C1 segment of cervical spinal cord (tissue), 14 donors: Measurements from ENCODE around the gene USP35.
A peak's percentile ranks its signal among the peaks of the same experiment; 100 is the strongest.

Experiments
- DNase-seq, 14 donors: peaks; one replicate each; lab custom pipeline; 2025; lab: John Stamatoyannopoulos, UW

USP35 gene

DNA sequence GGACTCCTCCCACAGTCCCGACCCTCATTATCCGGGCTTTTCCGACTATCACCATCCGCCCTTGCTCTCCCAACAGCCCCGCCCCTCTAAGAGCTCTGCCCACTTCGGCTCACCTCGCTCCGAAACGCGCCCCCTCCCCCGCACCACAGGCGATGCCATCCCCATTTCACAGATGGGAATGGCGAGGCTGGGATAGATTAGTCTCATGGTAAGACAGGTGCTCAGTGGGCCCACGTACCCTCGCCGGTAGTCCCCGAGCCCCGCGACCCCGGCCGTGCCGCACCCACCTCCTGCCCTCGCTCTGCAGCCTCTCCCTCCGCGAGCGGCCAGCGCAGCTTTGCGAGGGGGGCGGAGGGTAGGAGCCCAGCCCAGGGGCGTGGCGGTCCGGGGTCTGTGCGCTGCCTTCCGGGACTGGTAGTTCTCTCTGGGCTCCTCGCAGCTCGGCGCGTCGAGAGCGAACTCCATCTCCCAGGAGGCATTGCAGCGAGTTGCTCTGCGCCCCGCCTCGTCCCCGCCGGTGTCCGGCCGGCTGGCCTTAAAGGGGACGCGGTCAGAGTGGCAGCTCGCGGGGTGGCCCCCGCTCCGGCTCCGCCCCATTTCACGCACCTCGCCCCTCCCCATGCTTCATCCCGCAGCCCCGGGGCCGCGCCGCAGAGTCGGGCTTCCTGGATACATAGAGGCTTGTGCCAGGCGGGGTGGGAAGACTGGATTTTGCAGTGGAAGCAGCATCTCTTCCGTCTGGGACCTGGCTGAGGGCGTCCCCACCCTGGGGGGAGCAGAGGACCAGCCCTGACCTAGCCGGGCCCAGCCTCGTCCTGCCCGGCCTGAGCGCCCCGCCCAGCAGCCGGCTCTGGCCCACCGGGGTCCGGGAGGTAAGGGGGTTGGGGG, at the start of gene USP35, which contains the start of gene KCTD21:
USP35 (plus strand) TSS at position 634 of the 888 bp plus-strand sequence. CDS start 7,327 bp downstream, outside the sequence.
KCTD21 (minus strand) TSS at position 341 of the 888 bp plus-strand sequence. CDS start 14,072 bp downstream, outside the sequence.
- DNase-seq = peak; percentile 81 to 97 (median 93)

GRCh38 chr11:78139422-78140391, 49.0 kb upstream of the USP35 start, which contains the start of gene ALG8:
TSS of gene ALG8 (minus strand) at chr11:78139626. CDS start at chr11:78139588, 38 bp downstream.
- peak; percentile 53 to 96 (median 90) for DNase-seq

- no peak for DNase-seq
Measured at GRCh38 chr11:78140392-78141077, 48.2 kb upstream of the USP35 start.

DNA sequence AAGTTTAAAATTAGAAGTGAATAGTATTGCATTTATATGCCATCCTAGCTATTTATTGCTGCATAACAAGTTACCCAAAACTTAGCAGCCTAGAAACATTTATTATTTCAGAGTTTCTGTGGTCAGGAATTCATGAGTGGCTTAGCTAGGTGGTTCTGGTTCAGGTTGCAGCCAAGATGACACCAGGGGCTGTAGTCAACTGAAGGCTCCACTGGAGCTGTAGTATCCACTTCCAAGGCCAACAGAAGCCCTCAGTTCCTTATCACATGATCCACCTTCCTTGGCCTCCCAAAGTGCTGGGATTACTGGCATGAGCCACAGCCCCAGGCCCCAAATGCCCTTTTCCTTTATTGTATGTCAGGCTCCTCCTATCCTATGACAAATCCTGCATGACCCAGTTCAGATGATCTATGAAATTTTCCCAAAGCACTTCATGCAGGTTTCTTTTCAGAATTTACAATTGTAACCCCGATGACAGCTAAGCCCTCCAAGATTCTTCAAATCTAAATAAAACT, 43.2 kb upstream of the USP35 start:
- DNase-seq = no peak

DNA sequence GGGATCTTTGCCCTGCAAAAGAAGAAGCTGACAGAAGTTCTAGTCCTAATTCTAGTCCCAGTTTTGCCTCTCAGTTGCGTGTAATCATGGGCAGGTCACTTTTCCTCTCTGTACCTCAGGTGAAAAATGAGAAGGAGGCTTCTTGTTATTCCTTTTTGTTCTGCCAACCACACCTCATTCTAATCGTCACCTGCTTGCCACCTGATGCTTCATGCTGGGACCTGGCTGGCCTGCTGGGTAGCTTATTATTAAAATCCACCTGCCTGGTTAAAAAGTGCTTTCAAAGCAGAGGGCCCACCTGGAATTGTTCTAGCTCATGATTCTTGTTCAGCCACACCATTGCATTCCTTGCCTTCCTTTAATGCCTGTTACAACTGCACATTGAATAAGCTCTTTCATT, 40.9 kb upstream of the USP35 start:
- no peak for DNase-seq

DNA sequence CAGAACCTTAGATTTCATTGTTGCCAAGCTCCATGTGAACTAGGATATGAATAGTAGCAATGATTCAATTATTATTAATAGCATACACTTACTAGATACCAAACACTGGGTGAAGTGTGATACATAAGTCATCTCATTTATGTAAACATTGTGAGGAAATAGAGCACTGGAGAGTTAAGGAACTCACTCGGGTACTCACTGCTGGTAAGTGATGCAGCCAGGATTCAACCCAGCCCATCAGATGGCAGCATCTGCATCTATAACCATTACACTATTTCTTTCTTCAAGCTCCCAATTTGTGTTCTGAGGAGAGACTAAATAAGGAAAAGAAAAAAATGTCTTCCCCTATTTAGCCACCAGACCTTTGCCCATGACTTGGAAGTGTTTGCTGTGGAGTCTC, 39.1 kb upstream of the USP35 start:
- DNase-seq = no peak

DNA sequence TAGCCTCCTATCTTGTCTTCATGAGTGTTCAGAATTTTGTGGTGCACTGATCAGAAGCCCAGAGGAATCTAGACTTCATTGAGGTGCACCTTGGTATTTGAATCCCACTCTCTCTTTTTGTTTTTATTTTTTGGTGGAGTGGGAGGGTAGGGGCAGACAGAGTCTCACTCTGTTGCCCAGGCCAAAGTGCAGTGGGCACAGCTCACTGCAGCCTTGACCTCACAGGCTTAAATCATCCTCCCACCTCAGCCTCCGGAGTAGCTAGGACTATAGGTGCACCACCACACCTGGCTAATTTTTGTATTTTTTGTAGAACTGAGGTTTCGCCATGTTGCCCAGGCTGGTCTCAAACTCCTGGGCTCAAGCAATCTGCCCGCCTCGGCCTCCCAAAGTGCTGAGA, 38.4 kb upstream of the USP35 start:
- no peak for DNase-seq

DNA sequence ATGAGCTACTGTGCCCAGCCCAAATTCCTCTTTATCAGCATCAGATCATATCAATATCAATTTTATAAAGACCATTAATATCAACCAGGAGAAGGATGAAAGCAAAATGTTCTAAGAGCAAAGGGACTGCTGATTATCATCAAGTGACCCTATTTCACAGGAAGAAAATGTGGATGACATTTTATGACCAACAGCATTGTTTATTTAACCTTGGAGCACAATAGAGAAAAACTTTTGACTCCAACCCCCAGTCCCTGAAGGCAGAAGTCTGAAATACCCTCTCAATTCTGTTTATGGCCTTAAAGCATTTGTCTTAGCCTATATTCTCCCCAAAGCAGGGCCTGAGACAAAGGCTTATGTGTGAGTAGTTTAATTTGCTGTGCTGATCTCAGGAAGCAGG, 38.0 kb upstream of the USP35 start:
- no peak for DNase-seq

GRCh38 chr11:78151804-78152203, 36.9 kb upstream of the USP35 start:
- DNase-seq = no peak

GRCh38 chr11:78156127-78156844, 32.4 kb upstream of the USP35 start:
- no peak for DNase-seq

- peak in 2 of 14 donors; percentile 12 to 14 for DNase-seq
Measured at GRCh38 chr11:78158987-78159652, 29.6 kb upstream of the USP35 start.

DNA sequence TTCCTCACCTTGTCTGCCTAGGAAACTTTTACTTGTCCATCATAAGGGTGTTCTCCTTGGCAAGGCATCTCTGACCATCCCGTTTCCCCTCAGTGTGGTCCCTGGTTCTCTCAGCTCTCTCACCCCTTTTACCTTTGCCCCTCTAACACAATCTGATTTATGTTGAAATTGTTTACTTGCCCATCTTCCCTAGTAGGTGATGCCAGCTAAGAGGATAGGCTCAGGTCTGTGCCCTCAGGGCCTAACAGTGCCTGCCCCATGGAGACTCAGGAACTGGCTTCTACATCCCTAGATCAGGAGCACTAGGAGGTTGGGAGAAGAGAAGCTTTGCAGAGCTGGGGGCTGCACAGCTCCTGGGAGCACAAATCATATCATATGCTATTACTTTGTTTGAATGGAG, 28.2 kb upstream of the USP35 start:
- DNase-seq = no peak

DNA sequence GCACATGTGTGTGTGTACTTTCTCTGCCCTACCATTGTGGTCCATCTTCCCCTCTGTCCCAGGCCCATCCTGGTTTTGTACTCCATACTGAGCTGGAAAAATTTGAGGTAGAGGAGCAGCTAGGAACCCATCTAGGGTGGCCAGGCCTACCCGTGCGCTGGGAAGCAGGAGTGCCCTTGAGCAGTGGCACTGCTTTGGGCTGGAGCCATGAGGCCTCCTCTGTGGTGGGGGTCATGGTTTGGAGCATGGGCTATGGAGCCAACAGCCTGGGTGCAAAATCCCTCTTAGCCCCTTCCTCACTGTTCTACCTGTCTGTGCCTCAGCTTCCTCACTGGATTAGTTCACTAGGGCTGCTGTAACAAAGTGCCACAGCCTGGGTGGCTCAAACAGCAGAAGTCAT, 27.4 kb upstream of the USP35 start:
- no peak for DNase-seq

DNA sequence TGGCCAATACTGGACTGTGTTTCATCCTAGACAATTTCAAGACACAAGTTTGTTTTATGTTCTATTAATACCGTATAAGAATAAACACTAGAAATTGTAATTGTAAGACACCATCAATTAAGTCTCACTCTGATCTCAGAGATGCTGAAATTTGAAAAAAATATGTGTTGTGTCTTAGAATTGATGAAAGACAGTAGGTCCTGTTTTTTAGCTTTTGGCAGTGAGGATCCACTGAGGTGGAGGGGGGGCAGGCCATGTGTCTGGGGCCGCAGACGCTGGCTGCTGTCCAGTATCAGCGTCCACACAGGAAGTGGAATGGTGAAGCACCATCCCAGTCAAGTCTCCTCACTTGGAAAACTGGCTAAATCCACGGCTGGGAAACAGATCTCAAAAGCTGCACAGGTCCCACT, 26.8 kb upstream of the USP35 start:
- DNase-seq = no peak

DNA sequence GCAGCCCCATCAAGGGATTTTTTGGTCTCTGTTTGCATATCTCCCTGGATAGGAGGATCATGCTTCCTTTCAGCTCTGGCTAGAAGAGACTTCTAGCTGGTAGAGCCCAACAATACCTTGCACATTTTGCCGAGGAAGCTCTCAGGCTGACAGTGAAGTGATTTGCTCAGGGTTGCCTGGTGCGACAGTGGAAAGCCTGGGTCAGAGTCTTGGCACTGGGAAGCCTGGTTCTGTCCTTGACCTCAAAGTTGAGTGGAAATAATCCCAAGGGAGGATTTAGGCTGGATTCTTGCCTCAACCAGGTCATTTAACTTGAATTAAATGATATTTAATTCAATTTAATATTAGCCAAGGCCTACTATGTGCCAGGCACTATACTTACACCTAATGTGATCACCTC, 24.9 kb upstream of the USP35 start:
- DNase-seq = no peak

DNA sequence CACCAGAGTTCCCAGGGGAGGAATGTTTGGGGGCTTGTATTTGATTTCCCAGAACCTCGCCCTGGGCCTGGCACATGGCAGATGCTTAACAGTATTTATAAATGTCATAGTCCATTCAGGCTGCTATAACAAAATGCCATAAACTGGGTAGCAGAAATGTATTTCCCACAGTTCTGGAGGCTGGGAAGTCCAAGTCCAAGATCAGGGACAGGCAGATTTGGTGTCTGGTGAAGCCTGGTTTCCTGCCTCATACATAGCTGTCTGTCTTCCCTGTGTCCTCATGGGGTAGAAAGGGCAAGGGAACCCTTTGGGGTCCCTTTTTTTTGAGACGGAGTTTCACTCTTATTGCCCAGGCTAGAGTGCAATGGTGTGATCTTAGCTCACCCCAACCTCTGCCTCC, 24.2 kb upstream of the USP35 start:
- DNase-seq = no peak

- DNase-seq = no peak
Measured at GRCh38 chr11:78166855-78167469, 21.8 kb upstream of the USP35 start.

DNA sequence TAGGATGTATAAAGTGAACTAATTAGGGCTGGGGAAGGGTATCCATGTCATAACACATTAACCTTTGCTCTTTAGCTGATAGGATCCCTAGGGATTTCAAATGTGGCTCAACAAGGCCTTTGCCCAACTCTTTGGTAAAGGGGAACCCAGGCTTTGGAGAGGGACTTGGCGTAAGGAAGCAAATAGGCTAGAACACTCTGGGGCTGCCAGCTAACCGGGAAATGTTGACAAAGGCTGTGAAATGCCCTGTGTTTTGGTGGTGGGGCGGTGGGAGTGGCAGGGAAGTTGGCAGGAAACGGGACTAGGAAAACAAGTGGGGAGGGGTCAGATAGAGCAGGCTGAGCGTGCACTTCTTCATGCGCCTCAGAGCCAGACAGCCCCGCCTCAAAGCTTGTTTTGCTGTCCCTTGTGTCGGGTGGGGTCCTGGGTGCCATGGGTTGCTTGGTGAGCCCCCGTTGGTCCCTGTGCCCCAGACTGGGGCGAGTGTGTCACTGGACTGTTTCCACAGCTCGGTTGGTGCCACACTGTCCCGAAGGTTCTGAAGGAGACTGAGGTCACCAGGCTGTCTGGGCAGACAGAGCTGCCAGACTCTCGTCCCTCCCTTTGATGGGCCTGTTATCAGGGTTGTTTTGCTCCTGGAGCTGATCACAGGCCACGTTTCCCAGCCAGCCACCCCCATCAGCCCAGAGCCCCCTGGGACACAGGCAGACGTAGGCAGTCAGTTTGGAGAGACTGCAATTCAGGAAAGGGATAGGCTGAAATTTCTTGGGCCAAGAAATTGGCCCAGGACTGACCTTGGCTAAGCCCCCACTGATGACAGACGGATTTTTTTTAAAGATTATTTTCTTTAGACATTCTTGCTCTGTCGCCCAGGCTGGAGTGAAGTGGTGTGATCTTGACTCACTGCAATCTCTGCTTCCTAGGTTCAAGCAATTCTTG, 19.9 kb upstream of the USP35 start:
- DNase-seq = no peak
